AG04450 (cell line): ENCODE results near the gene REPS2. TPM values are rescaled to one million over a fixed set of nuclear protein-coding genes. Genes with fewer than 3 reads are reported as not detected.

Experiments
- CTCF ChIA-PET: fragments of 300-600, 350-600 bp; formaldehyde crosslinking; extraction: SDS; loops from one replicate; lab custom pipeline; 2022; ENCODE audit warnings: antibody characterized with exemption, inconsistent platforms; lab: Charles Lee
- POLR2A ChIA-PET: fragments of 350-600 bp; formaldehyde crosslinking; extraction: SDS; loops from one replicate; lab custom pipeline; 2021; ENCODE audit warnings: antibody characterized with exemption, inconsistent platforms; lab: Yijun Ruan, JAX
- DNase-seq: peaks from one replicate; pipeline ENCODE4 v3.0.0-alpha.2; 2011; ENCODE audit warnings: low read depth, low spot score
- H3K27ac ChIP-seq: one replicate; pipeline ENCODE4 v1.5.1; 2012; ENCODE audit warnings: low read depth, low read length, control low read depth
- H3K27me3 ChIP-seq: one replicate; pipeline ENCODE4 v1.6.0; 2012; ENCODE audit warnings: low read length; ENCODE audit not compliant: control insufficient read depth, insufficient read depth
- H3K4me3 ChIP-seq: 2 replicates; pipeline ENCODE4 v1.5.1; 2011; ENCODE audit warnings: mild to moderate bottlenecking, low read depth, low read length, control low read depth
- H3K9me3 ChIP-seq: 2 replicates; pipeline ENCODE4 v1.5.1; 2012; ENCODE audit warnings: low read length; ENCODE audit not compliant: control insufficient read depth, insufficient read depth
- CTCF ChIP-seq: IDR thresholded peaks from 2 replicates; pipeline ENCODE4 v1.5.1; 2011; ENCODE audit warnings: low read depth, low read length, control low read depth, inconsistent platforms
- polyA plus RNA-seq: library from polyadenylated mRNA; depleted of rRNA; stranded (reverse); fragments of >200 nt; gene quantifications from 2 replicates; pipeline ENCODE4 v1.2.3, GENCODE V29; 2011

REPS2 gene
- polyA plus RNA-seq, 1 experiment, result 0.17 TPM

- DNase-seq, result no peak
- no peak for TF ChIP-seq CTCF
- H3K4me3 ChIP-seq, result no peak overlapping the region
- POLR2A ChIA-PET, result no interaction called here
- CTCF ChIA-PET, result interaction anchor here (1.2 to 1.3 kb wide), 2 partner anchors 20 to 21 kb away, joined by 3 to 4 read pairs; no protein-coding TSS in a partner anchor
- H3K9me3 ChIP-seq, result no peaks in the 10 kb centered on the region
- H3K27me3 ChIP-seq, result no peaks in the 10 kb centered on the region
- no peak overlapping the region for H3K27ac ChIP-seq
These were observed 79.3 kb downstream of the REPS2 start for GRCh38 chrX:17025621-17026302.

GRCh38 chrX:17027931-17028330, 81.5 kb downstream of the REPS2 start:
- ChIA-PET CTCF (interaction anchor here (0.9 to 1.3 kb wide), 2 partner anchors 147 to 202 kb away, joined by 3 read pairs; no protein-coding TSS in a partner anchor), POLR2A (interaction anchor here (0.7 kb wide), 1 partner anchor 45 kb away, joined by 14 read pairs; no protein-coding TSS in a partner anchor)
- H3K9me3 ChIP-seq, result no peaks in the 10 kb centered on the region
- no peak overlapping the region for H3K4me3 ChIP-seq
- H3K27me3 ChIP-seq, result no peaks in the 10 kb centered on the region
- no peak for TF ChIP-seq CTCF
- no peak overlapping the region for H3K27ac ChIP-seq
- no peak for DNase-seq

GRCh38 chrX:17028356-17028755, 81.9 kb downstream of the REPS2 start:
- ChIA-PET POLR2A (interaction anchor here (0.6 kb wide), 1 partner anchor 50 kb away, joined by 4 read pairs; no protein-coding TSS in a partner anchor), CTCF (interaction anchor here (0.9 to 1.3 kb wide), 2 partner anchors 148 to 202 kb away, joined by 3 read pairs; no protein-coding TSS in a partner anchor)

GRCh38 chrX:17030092-17030491, 83.6 kb downstream of the REPS2 start:
- Histone ChIP-seq H3K27me3 (no peaks in the 10 kb centered on the region), H3K27ac (no peak overlapping the region), H3K9me3 (no peaks in the 10 kb centered on the region), H3K4me3 (no peak overlapping the region)
- POLR2A ChIA-PET, result no interaction called here
- no peak for DNase-seq
- no peak for TF ChIP-seq CTCF
- CTCF ChIA-PET, result interaction anchor here (1.4 kb wide), 1 partner anchor 147 kb away, joined by 4 read pairs; no protein-coding TSS in a partner anchor

More at GRCh38 chrX:17028356-17028755, 81.9 kb downstream of the REPS2 start:
- H3K9me3 ChIP-seq, result no peaks in the 10 kb centered on the region
- no peak for TF ChIP-seq CTCF
- H3K27ac ChIP-seq, result no peak overlapping the region
- no peaks in the 10 kb centered on the region for H3K27me3 ChIP-seq
- H3K4me3 ChIP-seq, result no peak overlapping the region
- DNase-seq, result no peak

GRCh38 chrX:17030580-17031270, 84.3 kb downstream of the REPS2 start:
- no peaks in the 10 kb centered on the region for H3K27me3 ChIP-seq
- H3K27ac ChIP-seq, result no peak overlapping the region
- H3K4me3 ChIP-seq, result no peak overlapping the region
- no peaks in the 10 kb centered on the region for H3K9me3 ChIP-seq
- DNase-seq, result no peak
- CTCF ChIA-PET, result interaction anchor here (0.7 to 3.5 kb wide), 3 partner anchors 15 to 148 kb away, joined by 3 to 19 read pairs (median 4); no protein-coding TSS in a partner anchor
- no peak for TF ChIP-seq CTCF
- POLR2A ChIA-PET, result interaction anchor here (0.5 kb wide), 1 partner anchor 259 kb away, joined by 3 read pairs; no protein-coding TSS in a partner anchor
